ENCODE data around the gene RPL19.

The RPL19 gene

GRCh38 chr17:39251997-39252396, 51.9 kb downstream of the RPL19 start:
- H3K4me3 ChIP-seq (ENCODE audit: low read depth, low read length), result no peak overlapping the region
- no peak for TF ChIP-seq CTCF (IDR thresholded peaks at IDR 0.05; ENCODE audit: low read depth, low read length, missing control alignments)
- no peak for DNase-seq (ENCODE audit: low read depth)
- in situ Hi-C loops (cut with HindIII; ENCODE audit: low sequenced_read_pairs), result no loop called here

GRCh38 chr17:39252788-39253460, 52.8 kb downstream of the RPL19 start:
- in situ Hi-C loops (cut with HindIII; ENCODE audit: low sequenced_read_pairs), result no loop called here
- H3K4me3 ChIP-seq (ENCODE audit: low read depth, low read length), result no peak overlapping the region
- no peak for TF ChIP-seq CTCF (IDR thresholded peaks at IDR 0.05; ENCODE audit: low read depth, low read length, missing control alignments)
- DNase-seq (ENCODE audit: low read depth), result no peak

Data from astrocyte of the cerebellum (primary cell).